Measurements from ENCODE around the gene APCDD1.

DNA sequence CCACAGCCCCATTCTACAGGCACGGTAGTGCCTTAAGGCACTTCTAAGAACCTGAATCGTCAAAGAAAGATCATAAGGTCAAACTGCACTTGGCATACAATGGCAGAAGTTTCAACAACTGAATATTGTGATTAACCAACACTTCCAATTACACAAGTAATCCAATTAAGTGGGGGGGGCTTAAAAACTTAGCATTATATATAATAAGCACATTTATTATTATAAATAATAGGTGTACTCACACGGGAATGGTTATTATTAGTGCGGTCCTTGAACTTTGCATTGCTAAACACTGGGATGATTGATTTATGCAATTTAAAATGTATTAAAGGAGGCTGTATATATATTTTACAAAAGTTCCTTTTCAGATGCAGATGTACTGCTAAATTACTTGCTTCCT, 7.6 kb downstream of the APCDD1 start:
- no peak for TF ChIP-seq CTCF (IDR thresholded peaks at IDR 0.05)
- no peak for TF ChIP-seq POLR2A (IDR thresholded peaks at IDR 0.05)
